ENCODE measurements around the gene SEC23IP.
A peak's percentile ranks its signal among the peaks of the same experiment; 100 is the strongest.
"Not testable (repeated sequence)": the region's sequence is repeated elsewhere in the genome, so short reads cannot be mapped to it uniquely, and the experiment has no call there.

Gene SEC23IP

DNA sequence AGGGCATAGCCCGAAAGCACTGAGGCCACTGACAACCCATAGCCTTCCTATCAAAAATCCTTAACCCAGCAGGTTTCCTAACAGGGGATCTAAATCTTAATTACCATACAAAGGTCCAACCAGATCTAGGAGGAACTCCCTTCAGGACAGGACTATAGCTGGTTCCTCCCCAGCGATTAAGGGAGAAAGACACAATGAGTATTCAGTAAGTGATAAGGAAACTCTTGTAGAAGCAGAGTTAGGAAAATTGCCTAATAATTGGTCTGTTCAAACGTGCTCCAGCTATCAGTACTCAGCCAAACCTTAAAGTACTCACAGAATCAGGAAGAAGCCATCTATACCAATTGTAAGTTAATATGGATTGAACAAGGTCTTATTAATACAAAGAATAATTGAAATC lies 3.3 kb upstream of the SEC23IP start:
- not testable (repeated sequence) for H3K4me3 ChIP-seq (replicated peaks in 1 of 2; ENCODE audit: low read depth in 2 of 2, low read length in 2 of 2); DNase-seq (ENCODE audit: low read depth in 2 of 2)

DNA sequence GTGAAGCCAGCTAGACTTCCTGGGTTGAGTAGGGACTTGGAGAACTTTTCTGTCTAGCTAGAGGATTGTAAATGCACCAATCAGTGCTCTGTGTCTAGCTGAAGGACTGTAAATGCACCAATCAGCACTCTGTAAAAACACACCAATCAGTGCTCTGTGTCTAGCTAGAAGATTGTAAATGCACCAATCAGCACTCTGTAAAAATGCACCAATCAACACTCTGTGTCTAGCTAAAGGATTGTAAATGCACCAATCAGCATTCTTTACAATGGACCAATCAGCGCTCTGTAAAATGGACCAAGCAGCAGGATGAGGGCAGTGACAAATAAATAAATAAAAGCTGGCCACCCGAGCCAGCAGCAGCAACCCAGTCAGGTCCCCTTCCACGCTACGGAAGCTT lies 2.2 kb upstream of the SEC23IP start:
- DNase-seq (ENCODE audit: low read depth in 2 of 2): not testable (repeated sequence)

GRCh38 chr10:119891849-119892187 lies 712 bp upstream of the SEC23IP start:
- peak overlapping the region; percentile 96 to 97 for H3K4me3 ChIP-seq (replicated peaks in 1 of 2; ENCODE audit: low read depth in 2 of 2, low read length in 2 of 2)
- not testable (repeated sequence) for DNase-seq (ENCODE audit: low read depth in 2 of 2)

More for the DNA sequence above, 2.2 kb upstream of the SEC23IP start:
- H3K4me3 ChIP-seq (replicated peaks in 1 of 2; ENCODE audit: low read depth in 2 of 2, low read length in 2 of 2): not testable (repeated sequence)

DNA sequence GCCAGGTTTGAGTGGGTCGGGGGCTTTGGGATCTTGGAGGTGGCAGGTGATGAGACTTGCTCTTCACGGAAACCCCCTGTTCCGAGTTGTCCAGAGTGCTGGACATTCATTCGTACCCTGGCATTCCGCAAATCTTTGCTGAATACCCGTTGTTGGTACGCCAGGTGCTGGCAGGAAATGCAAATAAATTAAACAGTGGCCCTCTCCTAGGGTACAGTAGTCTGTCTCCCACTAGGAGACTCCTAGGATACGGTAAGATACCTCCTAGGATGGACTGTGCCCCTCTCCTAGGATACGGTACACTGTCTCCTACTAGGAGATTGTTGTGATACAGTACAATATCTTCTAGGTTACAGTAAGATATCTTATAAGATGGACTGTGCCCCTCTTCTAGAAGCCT lies 544 bp downstream of the SEC23IP start:
- TF ChIP-seq CTCF (IDR thresholded peaks at IDR 0.05; ENCODE audit: low read depth, low read length): no peak
- peak overlapping the region; percentile 96 to 97 for H3K4me3 ChIP-seq (replicated peaks in 1 of 2; ENCODE audit: low read depth in 2 of 2, low read length in 2 of 2)
- no peak for DNase-seq (ENCODE audit: low read depth in 2 of 2)

- peak overlapping the region; percentile 5 to 97 for H3K4me3 ChIP-seq (replicated peaks in 1 of 2; ENCODE audit: low read depth in 2 of 2, low read length in 2 of 2)
- DNase-seq (ENCODE audit: low read depth in 2 of 2): no peak
- no peak for TF ChIP-seq CTCF (IDR thresholded peaks at IDR 0.05; ENCODE audit: low read depth, low read length)
Measured at GRCh38 chr10:119893845-119894427, 1.4 kb downstream of the SEC23IP start.

- no peak for TF ChIP-seq CTCF (IDR thresholded peaks at IDR 0.05; ENCODE audit: low read depth, low read length)
- peak; percentile 87 to 90 for DNase-seq (ENCODE audit: low read depth in 2 of 2)
- no peak overlapping the region for H3K4me3 ChIP-seq (replicated peaks in 1 of 2; ENCODE audit: low read depth in 2 of 2, low read length in 2 of 2)
Measured at GRCh38 chr10:119896061-119896655, 3.6 kb downstream of the SEC23IP start.

DNA sequence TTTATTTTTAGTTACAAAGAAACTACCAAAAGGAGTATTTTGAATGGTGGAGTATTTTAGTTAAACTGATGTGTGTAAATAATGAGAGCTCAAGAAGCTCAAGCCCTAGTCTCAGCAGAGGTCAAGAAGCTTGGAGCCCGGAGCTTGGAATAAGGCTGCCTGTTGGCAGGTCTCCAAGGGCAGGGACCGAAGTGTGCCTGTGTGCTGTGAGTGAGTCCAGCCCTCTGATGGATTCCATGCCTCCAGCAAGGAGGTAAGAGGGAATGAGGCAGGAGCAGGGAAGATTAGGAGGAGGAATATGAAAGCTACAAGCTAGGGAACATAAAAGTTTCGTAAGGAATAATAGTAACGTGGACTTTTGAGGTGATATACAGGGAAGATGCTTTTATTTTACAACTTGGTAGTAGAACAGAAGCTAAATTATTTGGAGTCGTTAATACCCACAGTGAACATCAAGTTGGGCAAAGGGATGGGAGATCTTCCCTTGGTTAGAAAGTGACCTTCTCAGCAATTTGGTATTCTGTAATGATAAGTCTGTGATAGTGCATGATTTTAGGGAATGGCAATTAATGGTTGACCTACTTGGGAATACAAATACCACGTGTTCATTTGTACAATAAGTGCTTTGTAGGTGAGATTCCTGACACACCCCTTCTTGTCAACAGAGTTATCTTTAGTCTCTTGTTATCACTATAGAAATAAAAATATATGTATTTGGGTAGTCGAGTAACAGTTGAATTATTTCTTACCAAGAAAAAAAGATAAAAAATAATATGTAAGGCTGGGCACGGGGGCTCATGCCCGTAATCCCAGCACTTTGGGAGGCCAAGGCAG lies 4.6 kb downstream of the SEC23IP start:
- DNase-seq (ENCODE audit: low read depth in 2 of 2): peak; percentile 36 to 65
- no peak overlapping the region for H3K4me3 ChIP-seq (replicated peaks in 1 of 2; ENCODE audit: low read depth in 2 of 2, low read length in 2 of 2)
- TF ChIP-seq CTCF (IDR thresholded peaks at IDR 0.05; ENCODE audit: low read depth, low read length): no peak

GRCh38 chr10:119898577-119898976 lies 6.0 kb downstream of the SEC23IP start:
- TF ChIP-seq CTCF (IDR thresholded peaks at IDR 0.05; ENCODE audit: low read depth, low read length): no peak
- DNase-seq (ENCODE audit: low read depth in 2 of 2): no peak
- no peak overlapping the region for H3K4me3 ChIP-seq (replicated peaks in 1 of 2; ENCODE audit: low read depth in 2 of 2, low read length in 2 of 2)
